ENCODE measurements around the gene ABCC1.

Gene ABCC1

DNA sequence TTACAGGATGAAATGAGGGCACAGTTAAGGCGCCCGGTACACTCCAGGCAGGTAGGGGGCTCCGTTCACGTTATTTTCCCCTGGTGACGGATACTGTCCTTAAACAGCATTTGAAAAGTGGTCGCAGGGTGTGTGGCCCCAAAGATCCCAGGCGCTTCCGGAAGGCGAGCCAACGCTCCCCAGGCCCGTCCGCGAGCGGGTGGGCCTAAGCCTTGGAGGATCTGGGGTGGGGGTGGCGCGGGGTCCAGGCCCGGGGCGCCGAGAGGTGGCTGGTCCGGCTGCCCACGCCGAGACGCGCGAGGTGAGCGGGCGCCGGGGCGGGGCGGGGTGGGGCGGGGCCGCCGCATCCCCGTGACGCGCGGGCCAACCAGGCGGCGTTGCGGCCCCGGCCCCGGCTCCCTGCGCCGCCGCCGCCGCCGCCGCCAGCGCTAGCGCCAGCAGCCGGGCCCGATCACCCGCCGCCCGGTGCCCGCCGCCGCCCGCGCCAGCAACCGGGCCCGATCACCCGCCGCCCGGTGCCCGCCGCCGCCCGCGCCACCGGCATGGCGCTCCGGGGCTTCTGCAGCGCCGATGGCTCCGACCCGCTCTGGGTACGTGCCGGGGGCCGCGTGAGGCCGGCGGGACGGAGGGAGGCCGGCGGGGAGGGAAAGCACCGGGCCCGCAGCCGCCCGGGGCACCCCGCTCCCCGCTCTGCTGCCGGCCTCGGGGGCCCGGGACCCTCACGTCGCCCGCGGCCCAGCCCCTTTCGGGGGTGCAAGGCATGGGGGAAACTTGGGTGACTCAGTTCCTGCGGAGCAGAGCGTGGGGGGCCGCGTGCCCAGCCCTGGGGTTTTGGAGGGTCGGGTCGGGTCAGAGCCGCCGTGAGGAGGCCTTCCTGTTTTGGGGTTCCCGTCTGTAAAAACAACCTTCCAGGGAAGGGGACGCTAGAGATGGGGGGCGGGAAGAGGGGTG, at the start of gene ABCC1:
Gene ABCC1 (plus strand): TSS at position 407 of the 951 bp plus-strand sequence. CDS start 136 bp downstream, at position 543.
- Histone ChIP-seq H3K4me1 (ENCODE audit: control insufficient read depth, insufficient read depth, low read length) (0 out of 2 replicates have a peak, but pooled peaks cover 2% of the 10 kb centered on the region), H3K36me3 (ENCODE audit: control insufficient read depth in 2 of 2, insufficient read depth in 1 of 2, low read length in 2 of 2) (no peaks in the 10 kb centered on the region), H3K27ac (ENCODE audit: extremely low read depth, low read depth, low read length) (peak within 1 kb of the TSS; percentile 85; the same call in 1 of the 2 replicates), H3K4me3 (ENCODE audit: low read depth, low read length) (peak within 1 kb of the TSS; percentile 81), H3K9me3 (ENCODE audit: control insufficient read depth, insufficient read depth, low read depth, low read length) (no peaks in the 10 kb centered on the region)
- ChIA-PET CTCF (interaction anchor here (0.7 to 1.0 kb wide), 2 partner anchors 77 to 131 kb away, joined by 4 read pairs; no protein-coding TSS in a partner anchor), POLR2A (interaction anchor here (0.7 to 1.2 kb wide), 3 partner anchors 18 to 80 kb away, joined by 3 to 5 read pairs (median 3); partner anchors contain the start of gene CEP20)
- TF ChIP-seq ZNF214 (tag by site-specific recombination; IDR thresholded peaks at IDR 0.05; ENCODE audit: borderline replicate concordance) (no peak), ZFP69B (tag by site-specific recombination; IDR thresholded peaks at IDR 0.05) (no peak), ZNF362 (tag by site-specific recombination; IDR thresholded peaks at IDR 0.05) (no peak), ZNF140 (tag by site-specific recombination; IDR thresholded peaks at IDR 0.05) (no peak), ZNF768 (tag by site-specific recombination; IDR thresholded peaks at IDR 0.05) (no peak), ZSCAN16 (tag by site-specific recombination; IDR thresholded peaks at IDR 0.05) (no peak), ZNF174 (tag by site-specific recombination; IDR thresholded peaks at IDR 0.05) (no peak), FEZF1 (tag by site-specific recombination; IDR thresholded peaks at IDR 0.05) (no peak), ZBTB17 (tag by site-specific recombination; IDR thresholded peaks at IDR 0.05) (no peak), HIC1 (tag by site-specific recombination; IDR thresholded peaks at IDR 0.05) (no peak), ZNF521 (tag by site-specific recombination; IDR thresholded peaks at IDR 0.05) (no peak), ZNF561 (tag by site-specific recombination; IDR thresholded peaks at IDR 0.05; ENCODE audit: borderline replicate concordance) (0 out of 2 replicates have a peak, but pooled peaks have one; percentile 21), ZNF654 (tag by site-specific recombination; IDR thresholded peaks at IDR 0.05; ENCODE audit: low read depth) (no peak), ZNF514 (tag by site-specific recombination; IDR thresholded peaks at IDR 0.05) (no peak), CTCF (tag by site-specific recombination; IDR thresholded peaks at IDR 0.05) (peak; percentile 61; the same call in 1 of the 2 replicates), ZBTB21 (tag by site-specific recombination; IDR thresholded peaks at IDR 0.05) (no peak), PRDM4 (tag by site-specific recombination; IDR thresholded peaks at IDR 0.05) (no peak), ZNF335 (tag by site-specific recombination; conservative IDR thresholded peaks at IDR 0.05) (peak; percentile 73), ZNF549 (tag by site-specific recombination; IDR thresholded peaks at IDR 0.05) (no peak), ZNF510 (tag by site-specific recombination; IDR thresholded peaks at IDR 0.05; ENCODE audit: insufficient replicate concordance) (no peak), MZF1 (tag by site-specific recombination; IDR thresholded peaks at IDR 0.05; ENCODE audit: borderline replicate concordance) (no peak), ZNF670 (tag by site-specific recombination; IDR thresholded peaks at IDR 0.05; ENCODE audit: low read depth) (no peak), ZNF707 (tag by site-specific recombination; IDR thresholded peaks at IDR 0.05) (no peak), ZNF76 (tag by site-specific recombination; IDR thresholded peaks at IDR 0.05; ENCODE audit: borderline replicate concordance, low read depth) (no peak), ZNF623 (tag by site-specific recombination; IDR thresholded peaks at IDR 0.05) (no peak), ZNF248 (tag by site-specific recombination; IDR thresholded peaks at IDR 0.05) (no peak), ZFP37 (tag by site-specific recombination; IDR thresholded peaks at IDR 0.05) (no peak), ZNF221 (tag by site-specific recombination; IDR thresholded peaks at IDR 0.05; ENCODE audit: borderline replicate concordance) (no peak)
- TF ChIP-seq, protein P1, sequence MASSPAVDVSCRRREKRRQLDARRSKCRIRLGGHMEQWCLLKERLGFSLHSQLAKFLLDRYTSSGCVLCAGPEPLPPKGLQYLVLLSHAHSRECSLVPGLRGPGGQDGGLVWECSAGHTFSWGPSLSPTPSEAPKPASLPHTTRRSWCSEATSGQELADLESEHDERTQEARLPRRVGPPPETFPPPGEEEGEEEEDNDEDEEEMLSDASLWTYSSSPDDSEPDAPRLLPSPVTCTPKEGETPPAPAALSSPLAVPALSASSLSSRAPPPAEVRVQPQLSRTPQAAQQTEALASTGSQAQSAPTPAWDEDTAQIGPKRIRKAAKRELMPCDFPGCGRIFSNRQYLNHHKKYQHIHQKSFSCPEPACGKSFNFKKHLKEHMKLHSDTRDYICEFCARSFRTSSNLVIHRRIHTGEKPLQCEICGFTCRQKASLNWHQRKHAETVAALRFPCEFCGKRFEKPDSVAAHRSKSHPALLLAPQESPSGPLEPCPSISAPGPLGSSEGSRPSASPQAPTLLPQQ (tag by site-specific recombination; IDR thresholded peaks at IDR 0.05) = no peak
